Rectal smooth muscle tissue (tissue), 1 donor: ENCODE measurements around the gene PLAGL1.
"Not testable (repeated sequence)": the region's sequence is repeated elsewhere in the genome, so short reads cannot be mapped to it uniquely, and the experiment has no call there.

ENCODE experiments used
- H3K27ac ChIP-seq: one replicate; pipeline ENCODE4 v1.7.0; 2013; ENCODE audit warnings: low read depth, low read length, inconsistent platforms
- H3K27me3 ChIP-seq: one replicate; pipeline ENCODE4 v1.7.0; 2013; ENCODE audit warnings: low read length; ENCODE audit not compliant: control insufficient read depth, insufficient read depth
- H3K36me3 ChIP-seq: one replicate; pipeline ENCODE4 v1.7.0; 2013; ENCODE audit warnings: low read length; ENCODE audit not compliant: control insufficient read depth, insufficient read depth
- H3K4me1 ChIP-seq: one replicate; pipeline ENCODE4 v1.7.0; 2013; ENCODE audit warnings: low read length; ENCODE audit not compliant: control insufficient read depth, insufficient read depth
- H3K4me3 ChIP-seq: one replicate; pipeline ENCODE4 v1.7.0; 2013; ENCODE audit warnings: low read length
- H3K9ac ChIP-seq: one replicate; pipeline ENCODE4 v1.7.0; 2013; ENCODE audit warnings: low read length

The PLAGL1 gene

DNA sequence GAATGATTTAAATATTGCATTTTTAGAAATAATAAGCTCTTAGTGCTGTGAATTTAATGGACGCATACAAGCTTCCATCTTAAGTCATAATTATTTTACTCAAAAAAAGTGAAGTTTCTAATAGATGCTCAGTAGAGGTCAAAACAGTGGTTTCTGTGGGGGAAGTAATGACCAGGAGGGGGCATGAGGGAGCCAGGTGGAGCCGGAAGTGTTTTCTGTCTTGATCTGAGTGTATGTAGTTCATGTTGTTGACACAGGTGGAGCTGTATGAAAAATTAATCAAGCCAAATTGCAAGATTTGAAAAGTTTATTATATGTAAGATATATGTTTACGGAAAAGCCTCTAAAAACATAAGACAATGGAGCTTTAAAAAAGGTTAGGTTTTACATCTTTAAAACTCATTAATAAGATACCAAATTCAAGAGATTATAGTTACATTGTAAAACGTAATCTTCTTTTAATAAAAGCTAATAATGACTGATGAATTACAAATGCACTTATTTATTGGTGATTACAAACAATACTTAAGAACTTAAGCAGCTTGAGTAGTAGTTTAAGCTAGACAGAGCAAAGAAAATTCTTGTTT is 68.0 kb downstream of the PLAGL1 start:
- Histone ChIP-seq H3K27me3 (no peaks in the 10 kb centered on the region), H3K36me3 (no peaks in the 10 kb centered on the region), H3K4me3 (no peak overlapping the region), H3K4me1 (no peaks in the 10 kb centered on the region), H3K9ac (no peak overlapping the region), H3K27ac (no peak overlapping the region)

DNA sequence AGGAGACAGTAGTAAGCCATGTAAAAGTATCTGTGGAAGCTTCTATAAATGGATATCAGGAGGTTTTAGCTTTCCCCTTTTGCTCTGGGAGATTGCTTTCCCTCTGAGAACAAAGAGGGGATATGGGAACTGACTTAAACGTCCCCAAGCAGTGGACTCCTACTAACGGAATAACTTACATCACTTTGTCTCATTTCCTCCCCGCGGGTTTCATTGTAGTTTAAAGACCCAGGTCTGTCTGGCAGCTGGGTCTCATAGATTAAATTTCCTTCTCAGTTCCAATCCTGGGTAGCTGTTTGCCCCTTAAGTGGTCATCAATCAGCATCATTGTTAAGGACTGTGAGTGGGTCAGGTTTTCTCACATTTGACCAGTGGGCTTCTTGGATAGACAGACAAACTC is 68.7 kb downstream of the PLAGL1 start:
- Histone ChIP-seq H3K4me3 (no peak overlapping the region), H3K4me1 (no peaks in the 10 kb centered on the region), H3K9ac (no peak overlapping the region), H3K27ac (no peak overlapping the region), H3K36me3 (no peaks in the 10 kb centered on the region), H3K27me3 (no peaks in the 10 kb centered on the region)

DNA sequence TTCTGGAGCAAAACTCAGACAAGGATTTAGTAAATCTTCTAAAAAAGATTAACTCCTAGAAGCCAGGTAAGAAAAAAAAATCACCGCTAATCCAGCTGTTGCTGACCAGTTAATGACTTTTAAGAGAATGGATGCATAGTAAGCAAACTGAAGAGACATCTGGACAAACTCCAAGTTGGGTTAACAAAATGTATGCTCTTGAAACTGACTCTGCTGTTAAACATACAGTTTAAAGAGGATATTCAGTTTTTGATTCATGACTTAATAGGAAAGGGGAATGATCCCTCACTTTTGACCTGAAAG is 70.4 kb downstream of the PLAGL1 start:
- no peaks in the 10 kb centered on the region for H3K36me3 ChIP-seq
- H3K4me1 ChIP-seq, result no peaks in the 10 kb centered on the region
- no peak overlapping the region for H3K9ac ChIP-seq
- no peaks in the 10 kb centered on the region for H3K27me3 ChIP-seq
- no peak overlapping the region for H3K4me3 ChIP-seq
- H3K27ac ChIP-seq, result no peak overlapping the region

DNA sequence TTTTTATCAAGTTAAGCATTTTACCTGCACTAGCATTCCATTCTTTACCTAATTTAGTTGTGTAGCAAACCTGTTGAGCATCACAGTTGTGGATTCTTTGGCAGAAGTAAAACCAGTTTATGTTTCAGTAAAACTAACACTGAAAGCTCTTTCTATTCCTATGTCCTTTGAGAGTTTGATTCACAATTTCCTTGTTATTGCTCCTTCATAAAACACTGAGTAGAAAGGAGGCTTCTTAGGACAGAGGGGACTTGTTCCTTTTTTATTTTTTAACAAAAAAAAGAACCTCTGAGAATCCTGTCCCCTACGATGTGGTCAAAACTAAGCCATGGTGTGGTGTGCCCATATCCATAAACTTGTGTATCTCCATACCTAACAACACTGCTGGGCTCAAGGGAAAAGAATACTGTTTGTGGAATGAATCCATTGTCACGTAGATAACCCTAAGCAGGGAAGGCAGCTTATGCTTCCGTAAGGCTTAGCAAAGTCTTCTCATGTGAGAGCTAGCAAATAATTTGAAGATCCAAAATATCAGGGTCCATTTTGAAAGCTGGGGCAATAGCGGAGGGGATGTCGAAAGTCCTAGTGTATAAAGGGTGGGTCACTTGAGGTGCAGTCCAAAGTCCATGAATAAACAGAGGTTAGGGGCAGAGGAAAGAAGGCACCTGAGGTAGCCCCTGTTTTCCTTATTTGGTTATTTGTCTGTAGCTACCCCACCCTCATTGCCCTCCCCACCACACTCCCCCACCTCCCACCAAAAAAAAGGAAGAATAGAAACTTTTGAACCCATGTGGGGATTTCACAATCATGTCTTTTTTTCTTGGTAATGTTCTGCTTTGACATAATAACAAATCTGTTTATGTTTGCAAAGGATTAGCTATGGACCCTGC is 71.0 kb downstream of the PLAGL1 start:
- Histone ChIP-seq H3K4me3 (no peak overlapping the region), H3K27ac (no peak overlapping the region), H3K36me3 (no peaks in the 10 kb centered on the region), H3K27me3 (no peaks in the 10 kb centered on the region), H3K9ac (no peak overlapping the region), H3K4me1 (no peaks in the 10 kb centered on the region)

DNA sequence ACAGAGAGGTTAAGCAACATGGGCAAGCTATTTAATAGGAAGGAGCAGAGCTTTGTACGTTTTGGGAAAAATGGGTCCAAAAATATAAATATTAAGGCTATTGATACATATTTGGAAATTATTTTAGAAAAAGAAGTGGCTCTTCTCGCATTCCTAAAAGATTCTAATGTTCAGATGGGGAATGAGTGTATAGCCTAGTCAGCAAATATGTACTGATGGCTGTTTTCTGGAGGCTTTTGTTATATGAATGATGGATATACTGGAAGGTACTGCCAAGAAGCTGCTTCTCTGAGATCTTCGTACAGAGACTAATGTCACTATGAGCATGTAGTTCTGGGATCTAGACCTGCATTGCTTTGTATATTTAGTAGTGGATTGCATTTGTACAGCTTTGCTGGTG is 71.7 kb downstream of the PLAGL1 start:
- Histone ChIP-seq H3K9ac (no peak overlapping the region), H3K27ac (no peak overlapping the region), H3K4me3 (no peak overlapping the region), H3K36me3 (no peaks in the 10 kb centered on the region), H3K4me1 (no peaks in the 10 kb centered on the region), H3K27me3 (no peaks in the 10 kb centered on the region)

DNA sequence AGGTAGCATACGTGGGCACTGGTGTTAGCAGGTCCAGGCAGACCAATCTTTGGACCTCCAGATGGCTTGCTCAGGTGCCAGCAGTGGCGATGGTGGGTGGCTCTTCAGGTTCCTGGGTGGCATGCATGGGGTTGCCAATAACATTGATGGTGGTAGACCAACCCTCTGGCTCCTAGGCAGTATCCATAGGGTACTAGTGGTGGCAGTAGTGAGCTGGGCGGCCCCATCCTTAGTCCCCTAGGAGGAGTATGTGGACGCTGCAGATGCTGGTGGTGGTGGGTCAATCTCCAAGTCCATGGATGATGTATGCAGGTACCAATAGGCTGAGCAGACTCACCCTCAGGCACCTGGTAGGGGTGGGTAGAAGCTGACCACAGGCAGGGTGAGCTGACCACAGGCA is 73.2 kb downstream of the PLAGL1 start:
- no peak overlapping the region for H3K27ac ChIP-seq
- no peak overlapping the region for H3K9ac ChIP-seq
- no peaks in the 10 kb centered on the region for H3K4me1 ChIP-seq
- no peaks in the 10 kb centered on the region for H3K36me3 ChIP-seq
- no peaks in the 10 kb centered on the region for H3K27me3 ChIP-seq
- H3K4me3 ChIP-seq, result no peak overlapping the region

DNA sequence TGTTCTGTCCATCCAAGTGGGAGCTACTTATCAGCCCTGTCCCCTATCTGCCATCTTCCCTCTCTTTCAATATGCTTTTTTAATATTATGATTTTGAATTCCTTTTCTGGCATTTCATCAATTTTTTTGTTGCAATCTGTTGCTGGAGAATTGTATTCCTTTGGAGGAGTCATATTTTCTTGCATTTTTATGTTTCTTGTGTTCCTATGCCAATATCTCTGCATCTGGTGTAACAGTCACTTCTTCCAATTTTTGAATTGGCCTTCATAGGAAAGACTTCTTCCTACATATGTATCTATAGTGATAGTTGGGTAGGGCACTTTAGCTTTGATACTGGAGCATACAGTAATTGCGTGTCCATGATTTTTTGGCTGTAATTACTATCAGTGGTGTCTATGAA is 73.7 kb downstream of the PLAGL1 start:
- no peaks in the 10 kb centered on the region for H3K4me1 ChIP-seq

DNA sequence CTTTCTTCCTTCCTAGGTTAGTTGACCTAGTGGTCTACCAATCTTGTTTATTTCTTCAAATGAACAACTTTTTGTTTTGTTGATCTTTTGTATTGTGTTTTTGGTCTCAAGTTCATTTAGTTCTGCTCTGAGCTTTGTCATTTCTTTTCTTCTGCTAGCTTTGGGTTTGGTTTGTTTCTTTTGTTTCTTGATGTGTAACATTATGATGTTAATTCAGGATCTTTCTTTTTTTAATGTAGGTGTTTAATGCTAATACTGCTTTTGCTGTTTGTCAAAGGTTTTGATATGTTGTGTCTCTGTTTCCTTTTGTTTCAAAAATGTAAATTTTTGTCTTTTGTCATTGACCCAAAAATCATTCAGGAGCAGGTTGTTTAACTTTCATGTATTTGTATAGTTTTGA is 78.1 kb downstream of the PLAGL1 start:
- H3K4me1 ChIP-seq, result no peaks in the 10 kb centered on the region
- H3K9ac ChIP-seq, result no peak overlapping the region
- no peak overlapping the region for H3K27ac ChIP-seq
- no peak overlapping the region for H3K4me3 ChIP-seq
- no peaks in the 10 kb centered on the region for H3K36me3 ChIP-seq
- no peaks in the 10 kb centered on the region for H3K27me3 ChIP-seq

More for the DNA sequence above, 73.7 kb downstream of the PLAGL1 start:
- no peak overlapping the region for H3K4me3 ChIP-seq
- H3K27ac ChIP-seq, result no peak overlapping the region
- no peak overlapping the region for H3K9ac ChIP-seq
- H3K36me3 ChIP-seq, result no peaks in the 10 kb centered on the region
- no peaks in the 10 kb centered on the region for H3K27me3 ChIP-seq

DNA sequence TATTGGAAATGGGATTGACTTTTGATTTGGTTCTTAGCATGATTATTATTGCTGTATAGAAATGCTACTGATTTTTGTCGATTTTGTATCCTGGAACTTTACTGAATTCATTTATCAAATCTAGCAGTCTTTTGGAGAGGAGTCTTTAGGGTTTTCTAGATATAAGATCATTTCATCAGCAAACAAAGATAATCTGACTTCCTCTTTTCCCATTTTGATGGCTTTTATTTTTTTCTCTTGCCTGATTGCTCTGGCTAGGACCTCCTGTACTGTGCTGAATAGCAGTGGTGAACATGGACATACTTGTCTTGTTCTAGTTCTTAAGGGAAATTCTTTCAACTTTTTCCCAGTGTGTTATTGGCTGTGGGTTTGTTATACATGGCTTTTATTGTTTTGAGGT is 79.2 kb downstream of the PLAGL1 start:
- H3K9ac ChIP-seq, result no peak overlapping the region
- no peak overlapping the region for H3K4me3 ChIP-seq
- no peaks in the 10 kb centered on the region for H3K36me3 ChIP-seq
- no peak overlapping the region for H3K27ac ChIP-seq
- no peaks in the 10 kb centered on the region for H3K27me3 ChIP-seq
- H3K4me1 ChIP-seq, result no peaks in the 10 kb centered on the region

DNA sequence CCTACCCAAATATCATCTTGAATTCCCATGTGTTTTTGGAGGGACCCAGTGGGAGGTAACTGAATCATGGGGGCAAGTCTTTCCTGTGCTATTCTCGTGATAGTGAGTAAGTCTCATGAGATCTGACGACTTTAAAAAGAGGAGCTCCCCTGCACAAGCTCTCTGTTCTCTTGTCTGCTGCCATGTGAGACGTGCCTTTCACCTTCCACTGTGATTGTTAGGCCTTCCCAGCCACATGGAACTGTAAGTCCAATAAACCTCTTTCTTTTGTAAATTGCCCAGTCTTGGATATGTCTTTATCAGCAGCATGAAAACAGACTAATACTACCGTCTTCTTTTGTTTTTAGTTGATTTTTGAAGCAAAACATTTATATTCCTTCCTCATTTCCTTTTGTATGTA is 91.0 kb downstream of the PLAGL1 start:
- not testable (repeated sequence) for H3K9ac ChIP-seq, H3K4me3 ChIP-seq, H3K36me3 ChIP-seq, H3K27me3 ChIP-seq, H3K4me1 ChIP-seq, H3K27ac ChIP-seq

DNA sequence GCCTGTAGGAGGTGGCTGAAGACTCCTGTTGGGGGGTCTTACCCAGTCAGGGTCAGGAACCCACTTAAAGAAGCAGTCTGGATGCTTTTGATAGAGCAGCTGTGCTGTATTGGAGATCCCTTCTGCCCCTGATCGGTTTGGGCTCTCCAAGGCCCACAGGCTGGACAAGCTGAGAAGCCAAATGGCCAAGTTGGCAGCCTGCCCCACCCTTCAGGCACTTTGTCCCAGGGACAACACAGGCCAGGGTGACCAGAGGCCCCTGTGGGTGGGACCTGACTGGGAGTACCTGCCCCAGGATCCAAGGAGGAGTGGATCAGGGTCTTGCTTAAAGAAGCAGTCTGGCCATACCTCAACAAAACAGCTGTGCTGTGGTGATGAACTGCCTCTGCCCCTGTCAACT is 95.4 kb downstream of the PLAGL1 start:
- H3K36me3 ChIP-seq, result no peaks in the 10 kb centered on the region

DNA sequence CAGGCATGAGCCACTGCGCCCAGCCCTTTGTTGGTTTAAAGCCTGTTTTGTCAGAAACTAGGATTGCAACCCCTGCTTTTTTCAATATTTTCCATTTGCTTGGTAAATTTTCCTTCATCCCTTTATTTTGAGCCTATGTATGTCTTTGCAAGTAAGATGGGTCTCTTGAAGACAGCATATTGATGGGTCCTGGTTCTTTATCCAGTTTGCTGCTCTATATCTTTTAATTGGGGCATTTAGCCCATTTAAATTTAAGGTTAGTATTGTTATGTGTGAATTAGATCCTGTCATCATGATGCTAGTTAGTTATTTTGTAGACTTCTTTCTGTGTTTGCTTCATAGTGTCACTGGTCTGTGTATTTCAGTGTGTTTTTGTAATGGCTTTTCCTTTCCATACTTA is 97.0 kb downstream of the PLAGL1 start:
- Histone ChIP-seq H3K27me3 (no peaks in the 10 kb centered on the region), H3K27ac (no peak overlapping the region), H3K4me3 (no peak overlapping the region), H3K36me3 (no peaks in the 10 kb centered on the region), H3K4me1 (no peaks in the 10 kb centered on the region), H3K9ac (no peak overlapping the region)

More for the DNA sequence above, 95.4 kb downstream of the PLAGL1 start:
- Histone ChIP-seq H3K27ac (no peak overlapping the region), H3K4me3 (no peak overlapping the region), H3K4me1 (no peaks in the 10 kb centered on the region), H3K9ac (no peak overlapping the region), H3K27me3 (no peaks in the 10 kb centered on the region)

DNA sequence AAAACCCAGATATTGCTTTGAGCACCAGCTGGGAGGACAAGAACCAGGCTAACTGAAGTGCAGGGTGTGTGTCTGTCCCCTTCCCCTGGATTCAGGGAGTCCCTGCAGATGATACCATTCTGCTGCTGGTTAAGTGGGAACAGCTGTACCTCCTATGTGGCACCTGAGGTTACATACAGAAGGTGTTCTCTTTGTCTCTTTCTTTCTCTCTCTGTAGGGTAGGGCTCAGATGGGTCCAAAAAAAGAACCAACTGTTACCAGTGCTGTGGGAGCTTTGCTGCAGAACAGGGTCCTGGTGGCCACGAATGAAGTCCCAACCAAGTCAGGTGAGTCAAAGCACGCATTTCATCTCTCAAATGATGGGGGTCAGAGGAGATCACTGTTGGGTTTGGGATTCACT is 105.2 kb downstream of the PLAGL1 start:
- no peak overlapping the region for H3K9ac ChIP-seq
- no peaks in the 10 kb centered on the region for H3K36me3 ChIP-seq
- peaks cover 2% of the 10 kb centered on the region for H3K4me1 ChIP-seq
- no peak overlapping the region for H3K27ac ChIP-seq
- no peaks in the 10 kb centered on the region for H3K27me3 ChIP-seq
- H3K4me3 ChIP-seq, result no peak overlapping the region
